SHP77 treated with DMSO at 0.1 percent for 48 hours (cell line): ENCODE data around the gene MAP3K15.

ENCODE experiments used
- DNase-seq: peaks from one replicate; lab custom pipeline; 2025; lab: John Stamatoyannopoulos, UW

Gene MAP3K15

DNA sequence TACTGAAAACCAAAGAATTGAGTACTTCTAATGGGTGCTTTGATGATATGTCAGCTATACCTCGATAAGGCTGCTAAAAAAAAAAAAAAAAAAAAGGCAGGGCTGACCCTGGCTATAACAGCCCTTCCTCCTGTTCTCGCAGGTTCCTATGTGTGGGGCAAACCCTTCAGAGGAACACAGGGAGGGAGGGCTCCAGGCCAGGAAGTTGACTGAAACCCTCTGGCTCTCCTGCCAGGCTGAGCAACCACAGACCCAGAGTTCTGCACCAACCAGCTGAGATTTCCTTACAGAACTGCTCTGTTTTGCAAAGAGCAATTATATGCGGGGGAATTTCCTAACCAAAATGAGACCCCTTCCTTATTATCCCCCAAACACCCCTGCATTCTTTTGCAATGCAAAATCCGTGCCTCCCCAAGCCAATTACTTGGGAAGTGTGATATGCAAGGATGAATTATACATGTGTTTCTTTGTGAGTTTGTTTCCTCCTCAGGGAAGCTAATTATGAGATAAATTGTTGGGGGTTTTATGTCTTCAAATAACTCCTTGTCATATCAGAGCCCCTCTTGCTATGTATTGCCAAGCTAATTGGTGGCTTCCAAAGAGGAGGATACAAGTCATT is 126.0 kb downstream of the MAP3K15 start:
- DNase-seq = no peak

DNA sequence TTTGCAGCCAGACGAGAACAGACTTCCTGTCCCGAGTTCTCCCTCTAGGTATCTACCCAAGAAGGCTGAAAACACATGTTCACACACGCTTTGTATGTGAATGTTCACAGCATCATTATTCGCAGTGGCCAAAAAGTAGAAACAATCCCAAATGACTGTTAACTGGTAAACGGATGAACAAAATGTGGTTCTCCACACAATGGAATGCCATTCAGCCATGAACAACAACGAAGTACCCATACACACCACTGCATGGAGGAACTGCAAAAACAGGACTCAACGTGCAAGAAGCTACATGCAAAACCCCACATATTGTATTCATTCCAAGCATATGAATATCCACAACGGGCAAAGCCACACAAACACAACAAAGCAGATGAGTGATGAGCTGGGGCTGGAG is 126.6 kb downstream of the MAP3K15 start:
- no peak for DNase-seq

DNA sequence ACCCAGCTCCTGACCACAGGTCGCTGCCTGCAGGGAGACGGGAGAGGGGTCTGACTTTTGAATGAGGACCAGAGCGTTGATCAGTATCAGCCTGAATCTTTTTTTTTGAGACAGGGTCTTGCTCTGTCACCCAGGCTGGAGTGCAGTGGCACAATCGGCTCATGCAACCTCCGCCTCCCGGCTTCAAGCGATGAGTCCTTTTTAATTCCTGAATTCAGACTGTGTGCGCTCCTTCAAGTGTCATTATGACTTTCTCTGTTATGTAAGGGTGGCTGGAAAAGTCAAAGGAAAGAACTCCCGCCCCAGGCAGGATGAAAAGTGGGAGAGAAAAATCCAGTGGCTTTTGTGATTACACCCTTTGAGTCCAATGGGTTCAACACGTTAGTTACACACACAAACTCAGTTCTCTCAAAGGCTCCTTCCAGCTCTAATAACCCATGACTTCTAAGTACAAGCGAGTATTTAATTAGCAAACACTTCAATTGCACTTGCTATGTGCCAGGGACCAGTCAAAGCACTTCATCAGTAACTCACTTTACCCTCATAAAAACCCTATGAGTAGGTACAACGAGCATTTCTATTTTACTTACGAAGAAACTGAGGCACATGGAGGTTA is 127.1 kb downstream of the MAP3K15 start:
- no peak for DNase-seq

DNA sequence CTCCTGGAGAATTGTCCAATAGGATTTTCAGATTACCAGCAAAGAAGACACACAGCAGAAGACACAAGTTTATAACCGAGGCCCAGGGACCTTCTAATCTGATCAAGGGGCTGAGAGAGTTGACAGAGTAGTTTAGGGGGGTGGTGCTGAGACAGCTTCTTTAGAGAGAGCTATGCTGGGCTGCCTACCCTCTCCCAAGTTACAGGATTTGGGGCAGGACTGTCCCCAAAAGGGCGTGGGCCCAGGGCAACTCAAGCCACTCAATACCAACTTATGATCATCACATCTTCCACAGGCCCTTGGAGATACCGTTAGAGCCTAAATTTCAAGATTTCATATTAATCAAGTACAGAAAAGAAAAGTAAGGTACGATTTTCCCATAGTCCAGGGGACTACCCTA is 128.6 kb downstream of the MAP3K15 start:
- no peak for DNase-seq

DNA sequence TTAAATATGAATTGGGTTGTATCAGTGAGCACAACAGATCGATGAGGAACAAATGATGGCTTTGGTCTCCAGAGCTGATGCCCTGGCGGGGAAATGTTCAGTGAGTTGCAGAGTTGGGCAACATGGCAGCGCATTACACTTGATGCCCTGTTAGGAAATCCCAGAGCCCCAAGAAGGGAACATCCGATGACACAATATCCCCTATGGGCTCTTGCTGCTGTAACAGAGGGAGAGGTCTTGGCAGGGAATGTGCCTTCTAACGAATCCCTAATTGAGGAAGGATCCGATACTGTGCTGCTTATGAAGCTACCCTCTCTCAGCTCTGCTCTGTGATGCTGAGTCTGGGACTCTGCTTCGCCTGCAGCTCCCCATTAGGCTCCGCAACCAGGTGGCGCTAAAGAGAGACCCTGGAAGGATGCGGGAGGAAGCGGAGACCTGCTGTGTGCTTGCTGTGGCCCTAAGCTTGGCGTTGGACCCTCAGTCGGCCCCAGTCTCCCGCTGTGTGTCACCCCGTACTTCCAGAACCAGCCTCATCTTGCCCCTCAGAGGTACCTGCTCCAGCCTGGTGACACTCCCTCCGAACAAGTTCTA is 132.7 kb downstream of the MAP3K15 start:
- no peak for DNase-seq

DNA sequence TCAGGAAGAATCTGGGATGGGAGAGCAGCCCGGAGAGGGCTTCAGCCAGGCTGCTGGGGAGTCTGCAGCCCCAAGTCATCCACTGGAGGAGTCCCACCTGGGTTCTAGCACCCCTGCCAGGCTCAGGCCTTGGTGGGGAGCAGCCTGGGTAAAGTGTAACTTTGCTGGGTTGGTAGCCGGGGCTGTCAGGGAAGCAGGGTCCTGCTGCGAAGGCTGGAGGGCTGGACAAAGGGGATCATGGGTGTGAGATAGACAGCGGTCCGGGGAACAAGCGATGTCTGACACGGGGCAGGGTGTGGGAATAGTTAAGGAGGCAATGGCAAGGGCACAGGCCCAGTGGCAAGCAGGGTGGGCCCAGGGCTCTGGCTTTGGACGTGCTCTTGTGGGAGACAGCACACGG is 134.0 kb downstream of the MAP3K15 start:
- DNase-seq = no peak

DNA sequence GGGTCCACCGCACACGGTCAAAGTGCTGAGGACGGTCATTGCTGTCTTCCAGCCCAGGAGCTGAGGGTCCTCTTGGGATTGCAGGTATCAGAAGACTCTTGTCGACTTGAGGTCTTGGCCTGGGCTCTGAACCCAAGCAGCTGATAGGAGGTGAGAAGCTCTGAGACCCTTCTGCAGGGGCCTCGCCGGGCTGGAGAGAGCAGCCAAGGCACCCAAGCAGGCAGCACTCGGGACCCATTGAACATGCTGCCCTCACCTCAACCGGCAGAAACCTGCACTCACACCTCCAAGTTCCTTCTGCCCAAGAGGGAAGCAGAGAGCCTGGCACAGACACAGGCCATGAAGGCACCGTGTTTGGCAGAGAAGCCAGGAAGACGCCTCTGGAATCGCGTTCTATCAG is 137.5 kb downstream of the MAP3K15 start:
- DNase-seq = no peak

DNA sequence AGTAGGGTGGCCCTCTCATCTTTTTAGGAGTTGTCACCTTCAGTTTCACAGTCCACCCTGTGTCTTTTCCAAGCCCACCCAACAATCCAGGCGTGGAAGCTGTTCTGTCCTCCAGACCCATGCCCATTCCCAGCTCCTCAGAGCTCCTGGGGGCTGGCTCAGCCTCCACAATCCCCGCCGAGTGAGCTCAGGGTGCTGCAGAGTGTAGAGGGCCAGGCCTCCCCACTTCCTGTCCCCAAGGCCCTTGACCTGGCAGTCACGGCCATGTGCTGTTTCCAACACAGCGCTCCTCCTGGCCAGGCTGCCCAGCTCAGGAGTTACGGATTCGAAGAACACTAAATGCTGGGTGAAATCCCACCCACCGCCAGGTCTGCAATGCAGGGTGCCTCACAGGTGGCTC is 139.8 kb downstream of the MAP3K15 start:
- no peak for DNase-seq

DNA sequence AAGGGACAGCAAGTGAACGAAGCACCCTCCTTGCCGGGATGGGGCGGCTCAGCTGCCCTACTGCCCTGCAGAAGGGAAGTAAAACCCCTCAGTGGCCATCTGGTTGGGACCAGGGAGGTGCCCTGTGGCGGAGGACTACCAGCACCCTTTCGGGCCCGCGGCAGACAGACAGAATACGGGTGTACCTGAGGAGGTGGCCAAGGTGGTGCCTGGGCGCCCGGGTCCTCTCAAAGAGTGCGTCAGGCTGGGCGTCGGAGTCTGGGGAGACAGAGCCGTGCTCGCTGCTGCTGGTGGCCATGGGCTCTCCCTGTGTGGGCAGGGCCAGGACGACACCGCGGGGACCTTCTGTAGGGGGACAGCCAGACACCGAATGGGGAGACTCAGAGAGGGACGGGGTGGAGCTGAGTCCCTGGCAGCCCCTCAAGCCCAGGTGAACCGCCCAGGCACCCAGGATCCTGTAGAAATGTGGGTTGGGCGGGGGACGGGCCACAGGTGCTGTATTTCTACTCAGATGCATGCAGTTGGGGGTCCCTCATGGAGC is 141.9 kb downstream of the MAP3K15 start:
- DNase-seq = no peak

DNA sequence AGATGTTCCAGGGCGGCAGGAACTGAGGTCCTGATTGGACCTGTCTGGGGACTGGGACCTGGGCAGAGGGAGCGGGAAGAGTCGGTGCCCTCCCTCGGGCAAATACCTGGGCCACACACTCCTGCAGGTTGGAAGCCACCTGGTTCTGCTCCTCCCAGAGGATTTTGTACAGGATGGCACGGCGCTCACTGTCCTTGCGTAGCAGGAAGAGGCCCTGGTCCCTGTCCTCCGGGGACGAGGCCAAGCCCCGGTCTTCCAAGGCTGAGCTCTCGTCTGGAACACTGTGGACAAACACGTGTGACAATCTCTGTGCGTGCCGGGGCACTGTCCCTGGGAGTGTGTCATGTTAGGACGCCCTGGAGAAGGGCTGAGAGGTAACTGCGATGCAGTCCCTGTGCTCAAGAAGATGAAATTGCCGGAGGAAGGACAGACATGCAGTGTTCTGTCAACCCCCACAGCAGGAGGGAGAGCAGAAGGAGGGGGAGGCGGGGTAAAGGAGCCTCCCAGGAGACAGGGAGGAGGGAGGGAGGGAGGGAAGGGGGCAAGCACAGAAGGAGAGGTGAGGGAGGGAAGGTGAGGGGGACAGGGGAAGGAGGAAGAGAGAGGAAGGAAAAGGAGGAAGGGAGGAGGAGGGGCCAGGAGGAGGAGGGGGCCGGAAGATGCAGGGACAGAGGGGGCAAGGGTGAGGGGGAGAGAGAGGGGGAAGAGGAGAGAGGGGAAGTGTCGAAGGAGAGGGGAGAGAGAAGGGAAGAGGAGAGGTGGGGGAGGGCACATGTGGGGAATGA is 142.6 kb downstream of the MAP3K15 start:
- no peak for DNase-seq

DNA sequence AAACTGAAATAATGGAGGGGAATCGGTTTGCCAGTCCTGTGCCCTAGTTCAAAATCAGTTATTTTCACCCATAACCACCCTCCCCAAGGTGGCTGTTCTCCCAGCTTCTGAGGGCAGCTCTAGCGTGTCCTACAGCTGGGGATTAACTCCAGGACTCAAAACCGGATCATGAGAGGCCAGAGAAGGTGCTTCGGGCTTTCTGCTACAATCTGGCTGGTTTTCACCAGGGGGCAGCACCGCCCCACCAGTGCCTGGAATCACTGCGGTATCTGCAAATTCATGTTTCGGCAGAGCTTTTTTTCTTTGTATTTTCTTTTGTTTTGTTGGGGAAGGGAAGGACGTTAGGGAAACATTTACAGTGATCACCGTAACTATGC is 143.2 kb downstream of the MAP3K15 start:
- DNase-seq = no peak

DNA sequence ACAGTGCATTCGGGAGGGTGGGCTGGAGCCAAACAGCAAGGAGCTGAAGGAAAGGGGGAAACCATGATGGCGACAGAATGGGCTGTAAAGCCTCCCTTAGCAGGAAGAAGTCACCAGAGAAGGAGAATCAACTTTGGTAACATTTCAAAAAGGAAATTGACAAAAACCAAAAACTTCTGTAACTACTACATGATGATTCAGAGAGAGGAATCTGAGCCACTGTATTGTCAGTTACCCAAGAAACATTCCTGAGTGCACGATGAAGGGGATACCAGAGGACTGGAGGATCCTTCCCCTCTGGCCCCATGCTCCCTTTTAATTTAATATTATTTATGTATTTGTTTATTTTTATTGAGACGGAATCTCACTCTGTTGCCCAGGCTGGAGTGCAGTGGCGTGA is 145.2 kb downstream of the MAP3K15 start:
- no peak for DNase-seq

DNA sequence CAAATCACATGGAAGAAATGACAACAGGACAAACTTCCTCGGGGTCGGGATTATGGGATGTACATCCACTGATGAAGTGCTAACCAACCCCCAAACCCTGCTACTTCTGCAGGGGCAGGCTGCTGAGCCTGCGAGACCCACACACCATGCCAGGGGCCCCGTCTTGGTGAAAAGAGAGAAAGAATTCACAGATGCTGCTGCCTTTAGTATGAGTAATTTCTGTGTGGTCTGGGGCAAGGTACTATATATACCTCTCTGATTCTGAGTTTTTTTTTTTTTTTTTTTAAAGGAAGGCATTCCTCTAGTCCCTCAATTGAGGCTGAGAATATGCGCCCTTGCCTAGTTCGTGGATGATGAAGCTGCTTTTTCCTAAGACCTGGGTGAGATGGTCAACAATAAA is 146.7 kb downstream of the MAP3K15 start:
- DNase-seq = no peak

DNA sequence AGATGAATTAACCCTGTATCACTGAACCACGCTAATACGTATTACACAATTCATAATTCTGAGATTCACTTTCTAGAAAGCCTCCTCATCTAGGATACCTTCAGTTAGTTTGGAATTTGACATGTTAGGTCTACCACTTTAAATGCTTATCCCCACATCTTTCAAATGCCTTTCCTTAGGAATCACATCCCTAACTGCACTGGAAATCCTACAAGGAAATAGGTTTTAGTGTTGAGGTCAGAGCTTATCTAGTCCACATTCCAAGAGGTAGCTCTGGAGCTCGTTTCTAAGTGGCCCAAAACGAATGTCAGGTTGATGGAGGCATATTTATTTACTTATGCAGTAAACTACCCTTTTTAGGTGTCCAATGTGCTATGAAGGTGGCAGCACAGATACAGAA is 153.6 kb downstream of the MAP3K15 start:
- no peak for DNase-seq

DNA sequence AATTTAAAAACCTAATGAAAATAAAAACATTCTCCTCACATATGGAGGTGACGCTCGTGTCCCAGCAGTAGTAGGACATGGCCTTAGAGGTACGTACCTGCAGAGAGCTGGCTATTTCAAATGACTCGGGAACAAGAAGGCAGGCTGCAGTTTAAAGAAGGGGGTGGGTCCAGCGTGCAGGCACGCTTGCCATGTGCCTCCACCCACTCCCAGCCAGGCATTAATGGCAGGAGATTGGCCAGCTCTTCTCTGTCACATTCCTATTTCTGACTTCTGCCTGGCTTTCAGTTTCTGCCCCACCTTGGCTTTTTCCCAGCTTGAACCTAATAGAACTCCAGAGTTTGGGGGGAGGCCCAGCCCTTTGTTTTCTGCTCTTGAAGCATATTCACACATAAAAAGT is 154.4 kb downstream of the MAP3K15 start:
- DNase-seq = no peak

DNA sequence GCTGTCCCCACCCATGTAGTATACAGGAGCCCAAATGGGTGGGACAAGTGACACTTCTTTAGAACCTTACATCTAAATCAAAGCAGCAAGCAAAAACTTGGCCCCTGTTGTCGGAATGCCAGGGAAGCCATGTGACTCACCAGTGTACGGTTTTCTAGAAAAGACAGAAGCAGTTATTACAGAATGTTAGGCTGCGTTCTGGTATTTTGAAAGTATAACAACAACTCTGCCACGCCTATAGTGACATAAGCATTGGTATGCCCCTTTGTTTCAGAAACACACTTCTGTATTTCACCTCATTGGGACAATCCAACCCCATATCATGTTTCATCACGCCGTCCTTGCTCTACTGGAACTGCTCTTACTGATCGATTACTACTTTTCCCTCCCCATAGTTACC is 156.8 kb downstream of the MAP3K15 start:
- DNase-seq = no peak

DNA sequence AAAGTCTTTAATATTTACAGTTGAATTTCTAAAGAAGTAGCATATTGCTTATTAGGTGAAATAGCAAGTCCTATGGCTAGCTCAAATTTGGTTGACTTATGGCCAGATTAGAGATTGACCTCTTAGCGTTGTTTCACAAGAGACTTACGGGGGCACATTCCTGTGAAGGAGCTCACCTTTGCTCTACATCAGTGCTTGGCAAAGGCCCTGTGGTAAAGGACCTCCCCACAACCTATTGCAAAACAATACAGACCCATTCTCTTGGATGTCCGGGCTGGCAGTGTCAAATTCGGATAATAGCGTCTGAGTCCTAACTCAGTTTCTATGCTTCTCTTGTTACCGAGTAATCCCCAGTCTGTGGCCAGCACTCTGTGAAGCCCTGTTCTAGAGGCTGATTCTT is 160.7 kb downstream of the MAP3K15 start:
- DNase-seq = no peak

DNA sequence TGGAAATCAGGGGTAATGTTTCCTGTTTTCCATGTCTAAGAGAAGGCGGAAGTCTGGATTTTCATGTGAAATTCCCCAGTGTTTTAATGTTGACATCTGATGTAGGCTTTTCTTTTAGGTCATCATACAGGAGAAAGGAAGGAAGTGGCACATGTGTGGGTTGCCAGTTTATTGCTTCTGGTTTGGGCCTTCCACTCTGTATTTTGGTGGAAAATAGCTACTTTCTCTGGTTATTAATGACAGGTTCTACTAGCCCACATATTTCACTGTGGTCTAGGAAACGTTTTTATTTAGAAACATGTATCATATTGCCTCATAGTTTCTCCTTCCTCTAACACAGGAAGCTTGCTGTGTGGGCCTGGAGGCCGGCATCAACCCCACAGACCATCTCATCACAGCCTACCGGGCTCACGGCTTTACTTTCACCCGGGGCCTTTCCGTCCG is 164.3 kb downstream of the MAP3K15 start:
- DNase-seq = no peak

DNA sequence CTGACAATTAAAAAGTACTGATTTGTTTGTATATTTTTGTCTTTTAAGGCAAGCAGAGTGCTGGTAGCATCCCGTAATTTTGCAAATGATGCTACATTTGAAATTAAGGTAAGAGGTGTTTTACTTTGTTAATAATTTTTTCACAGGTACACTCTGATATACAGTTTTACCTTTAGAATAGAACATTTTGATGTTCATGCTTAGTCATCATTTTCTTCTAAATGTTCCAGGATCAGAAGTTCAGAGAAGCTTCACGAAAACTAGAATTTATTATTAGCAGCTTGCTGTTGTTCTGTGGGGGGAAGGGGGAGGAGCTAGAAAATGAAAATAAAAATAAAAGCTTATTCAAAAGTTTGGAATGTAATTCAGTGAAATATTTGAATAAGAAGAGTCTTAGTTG is 166.0 kb downstream of the MAP3K15 start:
- no peak for DNase-seq

DNA sequence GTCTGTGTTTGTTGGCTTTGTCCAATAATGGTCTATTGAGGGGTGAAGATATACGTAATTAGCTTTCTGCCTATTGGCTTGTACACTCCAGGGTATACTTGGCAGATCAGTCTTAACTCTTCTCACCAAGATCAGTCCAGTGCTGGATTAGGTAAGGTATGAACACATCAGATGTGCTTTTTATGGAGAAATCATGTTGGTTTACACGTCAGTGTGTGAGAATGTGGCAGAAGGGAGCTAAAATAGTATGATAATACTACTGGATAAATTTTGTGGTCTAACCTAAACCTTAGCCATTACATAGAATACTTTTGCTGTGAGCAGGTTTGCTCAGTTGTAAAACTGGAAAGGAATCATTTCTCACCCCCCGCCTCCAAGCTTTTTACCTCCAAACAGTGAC is 167.4 kb downstream of the MAP3K15 start:
- no peak for DNase-seq

DNA sequence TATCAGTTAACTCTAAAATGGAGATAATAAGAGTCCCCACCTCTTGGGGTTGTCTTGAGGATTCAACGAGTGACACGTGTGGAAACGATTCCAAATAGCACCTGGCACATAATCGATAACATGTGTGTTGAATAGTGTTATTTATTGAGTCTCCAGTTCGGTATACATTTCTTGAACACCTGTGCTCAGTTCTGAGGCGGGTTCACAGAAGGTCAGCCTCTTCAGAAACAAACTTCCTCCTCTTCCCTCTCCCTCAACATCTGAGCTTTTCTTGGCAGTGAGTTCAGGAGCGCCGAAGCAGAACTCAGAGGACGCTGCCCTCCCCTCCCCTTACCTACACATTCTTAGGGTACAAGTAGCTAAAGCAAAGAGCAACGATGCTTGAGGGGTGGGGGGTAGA is 170.6 kb downstream of the MAP3K15 start:
- no peak for DNase-seq

DNA sequence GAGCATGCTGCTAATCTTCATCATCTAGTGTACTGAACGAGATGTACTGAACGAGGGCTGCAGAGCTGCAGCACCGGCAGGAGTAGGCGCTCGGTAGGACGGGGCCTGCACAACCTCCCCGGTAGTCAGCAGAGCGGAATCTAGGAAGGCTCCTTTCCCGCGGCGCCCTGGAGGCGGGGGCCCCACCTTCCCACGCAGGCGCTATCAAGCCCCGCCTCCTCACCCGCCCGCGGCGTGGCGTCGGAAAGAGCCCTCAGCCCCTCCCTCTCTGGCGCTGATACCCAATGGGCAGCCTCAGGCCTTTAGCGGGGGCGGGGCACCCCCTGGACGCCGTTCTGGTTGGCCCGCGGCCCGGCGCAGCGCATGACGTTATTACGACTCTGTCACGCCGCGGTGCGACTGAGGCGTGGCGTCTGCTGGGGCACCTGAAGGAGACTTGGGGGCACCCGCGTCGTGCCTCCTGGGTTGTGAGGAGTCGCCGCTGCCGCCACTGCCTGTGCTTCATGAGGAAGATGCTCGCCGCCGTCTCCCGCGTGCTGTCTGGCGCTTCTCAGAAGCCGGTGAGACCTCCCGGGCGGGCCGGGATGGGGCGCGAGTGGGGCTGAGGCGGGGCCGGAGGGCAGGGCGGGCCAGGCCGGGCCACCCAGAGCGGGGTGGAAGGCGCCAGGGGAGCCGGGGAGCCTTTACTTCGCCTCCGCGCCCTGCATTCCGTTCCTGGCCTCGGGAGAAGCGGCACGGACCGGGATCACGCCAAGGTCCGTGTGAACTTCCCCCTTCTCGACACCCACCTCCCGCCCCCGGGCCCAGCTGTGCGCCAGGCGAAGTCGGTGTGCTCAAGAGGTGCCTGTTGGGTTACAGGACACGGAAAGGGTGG is 171.5 kb downstream of the MAP3K15 start, which contains the start of gene PDHA1:
PDHA1 (plus strand) TSS at position 393 of the 874 bp plus-strand sequence; CDS start at position 504, 111 bp downstream.
- peak; percentile 48 for DNase-seq
